NB4 (cell line): ENCODE measurements around the gene CMYA5.
"Not testable (repeated sequence)": the region's sequence is repeated elsewhere in the genome, so short reads cannot be mapped to it uniquely, and the experiment has no call there.

Source experiments
- DNase-seq: peaks from one replicate; pipeline ENCODE4 v3.0.0; 2010; ENCODE audit warnings: low read depth
- H3K4me3 ChIP-seq: one replicate; pipeline ENCODE4 v1.5.1; 2011; ENCODE audit warnings: mild to moderate bottlenecking, low read depth, low read length, moderate library complexity
- CTCF ChIP-seq: IDR thresholded peaks from one replicate; pipeline ENCODE4 v1.5.1; 2012; ENCODE audit warnings: low read depth, low read length
- MAX ChIP-seq: IDR thresholded peaks from 2 replicates; pipeline ENCODE4 v1.6.1; 2011; ENCODE audit warnings: low read depth, low read length
- MYC ChIP-seq: IDR thresholded peaks from 2 replicates; pipeline ENCODE4 v1.6.1; 2011; ENCODE audit warnings: low read depth, low read length
- POLR2A ChIP-seq: IDR thresholded peaks from 2 replicates; pipeline ENCODE4 v1.6.1; 2011; ENCODE audit warnings: mild to moderate bottlenecking; ENCODE audit not compliant: insufficient read length; ENCODE audit errors: extremely low read depth

The CMYA5 gene

GRCh38 chr5:79663212-79663611 is 26.4 kb upstream of the CMYA5 start:
- DNase-seq: no peak
- no peak overlapping the region for H3K4me3 ChIP-seq
- TF ChIP-seq MYC (no peak), CTCF (no peak), POLR2A (no peak), MAX (no peak)

DNA sequence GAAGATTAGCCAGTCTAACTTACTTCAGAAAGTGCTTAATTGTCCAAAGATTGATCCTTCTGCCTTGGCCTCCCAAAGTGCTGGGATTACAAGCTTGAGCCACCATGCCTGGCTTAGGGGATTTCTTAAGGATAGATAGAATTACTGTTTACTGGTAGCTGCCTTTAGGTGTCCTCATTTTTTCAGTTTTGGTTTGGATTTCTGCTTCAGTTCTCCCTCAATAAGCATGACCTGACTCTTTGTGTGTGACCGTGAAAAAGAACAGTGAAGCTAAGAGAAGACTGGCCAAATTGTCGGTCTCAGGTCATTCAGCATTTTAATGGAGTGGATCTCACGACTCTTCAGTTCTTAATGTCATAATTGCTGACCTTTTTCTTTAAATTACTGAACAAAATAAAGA is 22.9 kb upstream of the CMYA5 start:
- TF ChIP-seq CTCF (no peak), MYC (no peak), MAX (no peak), POLR2A (no peak)
- peak; percentile 7 for DNase-seq
- no peak overlapping the region for H3K4me3 ChIP-seq

- TF ChIP-seq MAX (no peak), MYC (no peak), CTCF (no peak), POLR2A (no peak)
- DNase-seq: no peak
- no peak overlapping the region for H3K4me3 ChIP-seq
Measured at GRCh38 chr5:79672392-79672791, 17.2 kb upstream of the CMYA5 start.

GRCh38 chr5:79676354-79676753 is 13.3 kb upstream of the CMYA5 start:
- not testable (repeated sequence) for DNase-seq, H3K4me3 ChIP-seq

GRCh38 chr5:79682102-79682501 is 7.5 kb upstream of the CMYA5 start:
- DNase-seq, H3K4me3 ChIP-seq: not testable (repeated sequence)

- H3K4me3 ChIP-seq: no peak overlapping the region
- no peak for DNase-seq
- TF ChIP-seq POLR2A (no peak), MAX (no peak), MYC (no peak), CTCF (no peak)
Measured at GRCh38 chr5:79684782-79685181, 4.9 kb upstream of the CMYA5 start.

GRCh38 chr5:79685627-79686026 is 4.0 kb upstream of the CMYA5 start:
- TF ChIP-seq POLR2A: no peak
- no peak for TF ChIP-seq MAX
- no peak for TF ChIP-seq MYC
- TF ChIP-seq CTCF: no peak
- H3K4me3 ChIP-seq: no peak overlapping the region
- DNase-seq: no peak
